NB4 (cell line): ENCODE results near the gene ANO1.

Experiments
- CTCF ChIP-seq: IDR thresholded peaks from one replicate; pipeline ENCODE4 v1.5.1; 2012; ENCODE audit warnings: low read depth, low read length
- MAX ChIP-seq: IDR thresholded peaks from 2 replicates; pipeline ENCODE4 v1.6.1; 2011; ENCODE audit warnings: low read depth, low read length
- POLR2A ChIP-seq: IDR thresholded peaks from 2 replicates; pipeline ENCODE4 v1.6.1; 2011; ENCODE audit warnings: mild to moderate bottlenecking; ENCODE audit not compliant: insufficient read length; ENCODE audit errors: extremely low read depth

DNA sequence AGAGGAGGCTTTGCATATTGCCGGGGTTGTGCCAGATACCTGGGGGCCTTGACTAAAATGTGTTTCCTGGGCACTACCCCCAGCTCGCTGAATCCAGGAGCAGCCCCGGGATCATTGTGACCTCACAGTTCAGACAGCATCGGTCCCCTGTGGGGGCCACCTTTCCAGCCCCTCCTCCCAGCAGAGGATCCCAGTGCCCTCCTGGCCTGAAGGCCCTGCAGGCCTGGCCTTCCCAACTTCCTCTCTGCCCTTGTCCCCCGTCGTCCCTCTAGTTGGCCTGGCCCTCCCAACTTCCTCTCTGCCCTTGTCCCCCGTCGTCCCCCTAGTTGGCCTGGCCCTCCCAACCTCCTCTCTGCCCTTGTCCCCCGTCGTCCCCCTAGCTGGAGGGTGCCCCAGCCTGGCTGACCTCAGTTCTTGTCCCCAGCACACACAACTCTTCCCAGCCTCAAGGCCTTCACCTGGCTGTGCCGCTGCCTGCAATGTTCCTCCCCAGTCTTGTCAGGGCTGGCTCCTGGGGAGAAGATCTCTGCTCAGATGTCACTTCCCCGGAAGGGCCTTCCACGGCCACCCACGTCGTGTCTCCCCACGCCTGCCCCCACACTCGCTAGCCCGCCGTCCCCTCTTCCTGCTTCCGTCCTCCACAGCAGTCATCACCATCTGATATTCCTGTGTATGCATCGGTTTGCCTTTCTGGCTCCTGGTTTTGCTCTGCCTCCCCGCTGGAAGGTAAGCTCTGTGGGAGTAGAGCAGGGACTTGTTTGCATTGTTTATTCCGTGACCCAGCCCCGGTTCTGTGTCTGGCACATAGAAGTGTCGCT, 12.6 kb upstream of the ANO1 start:
- TF ChIP-seq CTCF (no peak), MAX (no peak), POLR2A (no peak)
